GDM1 (cell line): ENCODE results near the gene INTS12.
"Not testable (repeated sequence)": the region's sequence is repeated elsewhere in the genome, so short reads cannot be mapped to it uniquely, and the experiment has no call there.

ENCODE experiments used
- DNase-seq: peaks from one replicate; lab custom pipeline; 2025; lab: John Stamatoyannopoulos, UW

The INTS12 gene, protein sequence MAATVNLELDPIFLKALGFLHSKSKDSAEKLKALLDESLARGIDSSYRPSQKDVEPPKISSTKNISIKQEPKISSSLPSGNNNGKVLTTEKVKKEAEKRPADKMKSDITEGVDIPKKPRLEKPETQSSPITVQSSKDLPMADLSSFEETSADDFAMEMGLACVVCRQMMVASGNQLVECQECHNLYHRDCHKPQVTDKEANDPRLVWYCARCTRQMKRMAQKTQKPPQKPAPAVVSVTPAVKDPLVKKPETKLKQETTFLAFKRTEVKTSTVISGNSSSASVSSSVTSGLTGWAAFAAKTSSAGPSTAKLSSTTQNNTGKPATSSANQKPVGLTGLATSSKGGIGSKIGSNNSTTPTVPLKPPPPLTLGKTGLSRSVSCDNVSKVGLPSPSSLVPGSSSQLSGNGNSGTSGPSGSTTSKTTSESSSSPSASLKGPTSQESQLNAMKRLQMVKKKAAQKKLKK

DNA sequence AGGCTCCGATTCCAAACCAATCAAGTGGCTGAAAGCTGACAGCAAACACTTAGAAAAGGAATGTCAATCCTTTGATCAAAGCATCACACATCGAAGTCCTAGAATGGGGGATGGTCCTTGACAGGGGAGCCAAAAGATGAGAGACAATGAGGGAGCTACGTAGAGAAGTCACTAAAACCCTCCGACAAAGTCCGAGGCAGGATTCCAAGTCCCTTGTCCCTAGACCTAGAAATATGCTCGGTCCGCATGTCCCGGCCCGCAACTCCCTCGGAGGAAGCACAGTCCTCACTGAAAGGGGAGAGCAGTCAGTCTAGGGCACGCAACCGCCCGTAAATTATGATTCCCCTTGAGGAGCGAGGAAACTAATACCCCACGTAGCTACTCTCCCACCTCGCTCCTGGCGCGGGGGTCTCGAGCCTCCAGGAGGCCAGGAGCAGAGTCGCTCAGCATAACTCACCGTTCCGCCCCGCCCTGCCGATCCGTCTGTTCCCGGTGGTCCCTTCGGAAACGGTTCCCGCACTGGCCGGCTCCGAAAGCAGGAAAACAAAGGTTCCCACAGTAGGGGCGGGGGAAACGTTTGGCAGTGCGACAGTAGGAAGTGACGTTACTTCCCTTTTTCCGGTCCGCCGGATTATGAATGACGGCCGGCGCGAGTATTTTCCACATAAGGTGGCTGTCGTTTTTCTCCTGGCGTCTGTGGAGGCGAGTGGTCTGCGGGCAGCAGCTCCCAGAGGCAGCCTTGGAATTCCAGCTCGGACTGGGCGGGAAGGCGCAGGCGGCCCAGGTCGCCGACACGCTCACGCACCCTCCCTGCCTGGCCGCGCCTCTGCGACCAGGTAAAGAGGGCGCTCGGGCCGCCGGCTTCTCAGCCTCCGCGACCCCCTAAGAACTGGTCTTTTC is at the start of gene INTS12, which contains the start of gene GSTCD:
Gene INTS12, minus strand, starts transcription at position 509 of the 900 bp plus-strand sequence. CDS start 8,684 bp downstream, outside the sequence.
Gene GSTCD, plus strand, starts transcription at position 604 of the 900 bp plus-strand sequence. CDS start 8,830 bp downstream, outside the sequence.
- DNase-seq = peak; percentile 85

- no peak for DNase-seq
Measured at GRCh38 chr4:105755375-105755774, 46.9 kb upstream of the INTS12 start.

DNA sequence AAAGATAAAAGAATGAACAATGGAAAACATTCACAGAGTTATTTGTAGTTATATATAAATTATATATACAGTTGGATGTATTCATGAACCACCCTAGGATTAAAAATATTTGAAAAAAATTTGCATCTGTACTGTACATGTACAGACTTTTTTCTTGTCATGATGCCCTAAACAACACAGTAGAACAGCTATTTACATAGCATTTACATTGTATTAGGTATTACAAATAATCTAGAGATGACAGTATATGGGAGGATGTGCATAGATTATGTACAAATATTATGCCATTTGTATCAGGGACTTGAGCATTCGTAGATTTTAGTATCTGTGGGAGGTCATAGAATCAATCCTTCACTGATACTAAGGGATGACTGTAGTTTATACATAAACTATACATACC is 44.9 kb upstream of the INTS12 start:
- DNase-seq = no peak

DNA sequence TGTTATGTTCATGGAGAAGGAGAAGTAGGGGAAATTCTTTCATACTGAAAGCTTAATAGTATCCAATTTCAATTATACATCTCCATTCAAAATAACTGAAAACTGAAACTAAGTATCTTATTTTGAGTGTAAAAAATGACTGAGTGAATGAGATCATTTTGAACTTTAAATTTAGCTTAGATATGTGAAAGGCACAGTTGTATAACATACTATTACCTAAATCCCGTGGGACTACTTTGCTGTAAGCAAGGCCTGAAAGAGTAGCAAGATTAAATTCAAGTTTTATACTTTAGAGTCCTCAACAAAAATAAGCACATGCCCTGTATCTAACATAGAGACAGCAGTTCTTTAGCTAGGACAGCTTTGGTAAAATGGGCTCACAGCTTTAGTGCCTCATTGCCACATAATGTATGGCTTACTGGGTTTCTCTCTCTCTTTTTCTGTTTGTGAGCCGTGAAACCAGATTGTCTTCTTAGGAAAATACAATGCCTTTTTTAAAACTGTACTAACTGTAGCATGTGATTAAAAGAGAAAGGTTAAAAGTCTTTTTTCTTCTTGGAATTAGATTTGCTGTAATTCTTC is 43.3 kb upstream of the INTS12 start:
- DNase-seq = no peak

DNA sequence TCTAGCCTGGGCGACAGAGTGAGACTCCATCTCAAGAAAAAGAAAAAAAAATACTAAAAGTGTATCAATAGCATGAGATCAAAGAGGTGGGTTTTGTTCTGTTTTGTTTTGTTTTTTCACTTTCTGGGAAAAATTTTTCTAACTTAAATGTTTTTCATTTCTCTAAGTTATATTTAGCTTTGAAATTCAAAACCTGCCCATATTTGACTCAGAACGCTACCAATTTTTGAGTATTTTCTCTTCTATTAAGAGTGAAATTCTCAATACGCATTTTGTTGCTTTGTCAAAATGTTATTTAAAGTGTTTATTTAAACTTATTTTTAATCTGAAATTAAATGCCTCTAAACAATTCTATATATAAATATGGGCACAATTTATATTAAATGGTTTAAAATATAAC is 39.7 kb upstream of the INTS12 start:
- DNase-seq = no peak

- DNase-seq = no peak
Measured at GRCh38 chr4:105741548-105741947, 33.1 kb upstream of the INTS12 start.

DNA sequence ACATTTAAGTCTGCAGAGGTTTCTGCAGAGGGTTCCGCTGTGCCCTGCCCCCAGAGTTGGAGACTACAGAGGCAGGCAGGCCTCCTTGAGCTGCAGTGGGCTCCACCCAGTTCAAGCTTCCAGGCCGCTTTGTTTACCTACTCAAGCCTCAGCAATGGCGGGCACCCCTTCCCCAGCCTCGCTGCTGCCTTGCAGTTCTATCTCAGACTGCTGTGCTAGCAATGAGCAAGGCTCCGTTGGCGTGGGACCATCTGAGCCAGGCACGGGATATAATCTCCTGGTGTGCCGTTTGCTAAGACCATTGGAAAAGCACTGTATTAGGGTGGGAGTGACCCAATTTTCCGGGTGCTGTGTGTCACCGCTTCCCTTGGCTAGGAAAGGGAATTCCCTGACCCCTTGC is 26.7 kb upstream of the INTS12 start:
- not testable (repeated sequence) for DNase-seq

- not testable (repeated sequence) for DNase-seq
Measured at GRCh38 chr4:105729895-105730294, 21.4 kb upstream of the INTS12 start.

DNA sequence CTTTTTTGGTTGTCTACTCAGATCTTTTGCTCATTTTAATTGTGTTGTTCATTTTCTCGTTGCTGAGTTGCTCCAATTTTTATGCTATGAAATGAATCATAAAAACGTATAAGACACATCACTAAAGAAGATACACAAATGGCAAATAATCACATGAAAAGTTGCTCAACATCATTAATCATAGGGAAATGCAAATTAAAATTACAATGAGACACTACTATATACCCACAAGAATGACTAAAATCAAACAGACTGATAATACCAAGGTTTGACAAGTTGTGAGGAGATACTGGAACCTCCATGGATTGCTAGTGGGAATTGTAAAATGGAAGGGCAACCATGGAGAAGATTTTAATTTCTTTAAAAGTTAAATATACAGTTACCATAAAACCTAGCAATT is 17.1 kb upstream of the INTS12 start:
- DNase-seq = no peak

DNA sequence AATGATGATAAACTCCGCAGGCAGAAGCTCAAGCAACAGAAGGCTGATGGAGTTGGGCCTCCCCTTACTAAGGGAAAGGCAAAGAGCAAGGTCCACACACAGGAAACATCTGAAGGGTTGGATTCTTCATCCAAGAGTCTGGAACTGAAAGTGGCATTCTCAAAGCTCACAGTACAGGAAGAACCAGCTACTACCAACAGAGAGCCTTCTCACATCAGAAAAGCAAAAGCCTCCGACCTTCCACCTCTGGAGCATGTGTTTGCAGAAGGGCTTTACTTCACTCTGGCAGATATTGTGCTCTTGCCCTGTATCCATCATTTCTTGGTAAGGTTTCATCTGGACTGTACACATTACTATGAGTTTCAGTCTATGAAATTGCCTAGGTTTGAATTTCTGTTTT is 10.7 kb upstream of the INTS12 start:
- no peak for DNase-seq

- no peak for DNase-seq
Measured at GRCh38 chr4:105715692-105716278, 7.3 kb upstream of the INTS12 start.

DNA sequence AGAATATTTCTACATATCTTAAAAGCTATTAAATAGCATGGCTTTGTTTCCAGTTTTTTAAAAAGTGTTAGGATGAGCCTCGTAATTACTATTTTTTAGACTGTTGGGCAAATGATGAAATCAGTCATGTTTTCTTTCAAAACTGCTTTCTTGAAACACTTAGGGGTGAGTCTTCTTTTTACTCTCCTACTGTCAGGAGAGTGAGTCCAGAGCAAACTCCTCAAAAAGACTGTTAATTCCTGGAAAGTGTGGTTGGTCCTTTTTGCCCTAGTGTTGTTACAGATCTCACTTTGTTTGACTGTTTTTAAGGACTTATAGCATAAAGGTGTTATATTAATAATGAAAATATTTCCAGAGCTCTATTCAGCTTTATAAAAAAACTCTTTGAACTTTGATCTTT is 6.4 kb upstream of the INTS12 start:
- DNase-seq = no peak

- DNase-seq = peak; percentile 8
Measured at GRCh38 chr4:105714071-105714521, 5.6 kb upstream of the INTS12 start.

DNA sequence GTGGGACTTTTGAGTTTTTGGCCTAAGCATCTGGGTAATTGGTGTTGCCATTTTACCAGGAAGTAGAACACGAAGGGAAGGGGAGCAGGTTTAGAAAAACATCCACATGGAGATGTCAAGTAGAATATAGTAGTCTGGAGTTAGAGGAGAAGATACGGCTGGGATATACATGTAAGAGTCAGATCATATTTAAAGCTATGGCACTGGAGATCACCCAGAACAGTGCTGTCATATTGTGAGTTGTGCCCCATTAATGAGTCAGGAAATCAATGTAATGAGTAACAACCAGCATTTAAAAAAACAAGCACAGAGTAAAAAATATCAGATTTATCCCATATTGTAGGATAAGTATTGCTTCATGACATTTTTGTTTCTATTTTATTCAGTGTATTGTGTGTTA is 4.3 kb upstream of the INTS12 start:
- DNase-seq = no peak

- DNase-seq = no peak
Measured at GRCh38 chr4:105710678-105711077, 2.2 kb upstream of the INTS12 start.

DNA sequence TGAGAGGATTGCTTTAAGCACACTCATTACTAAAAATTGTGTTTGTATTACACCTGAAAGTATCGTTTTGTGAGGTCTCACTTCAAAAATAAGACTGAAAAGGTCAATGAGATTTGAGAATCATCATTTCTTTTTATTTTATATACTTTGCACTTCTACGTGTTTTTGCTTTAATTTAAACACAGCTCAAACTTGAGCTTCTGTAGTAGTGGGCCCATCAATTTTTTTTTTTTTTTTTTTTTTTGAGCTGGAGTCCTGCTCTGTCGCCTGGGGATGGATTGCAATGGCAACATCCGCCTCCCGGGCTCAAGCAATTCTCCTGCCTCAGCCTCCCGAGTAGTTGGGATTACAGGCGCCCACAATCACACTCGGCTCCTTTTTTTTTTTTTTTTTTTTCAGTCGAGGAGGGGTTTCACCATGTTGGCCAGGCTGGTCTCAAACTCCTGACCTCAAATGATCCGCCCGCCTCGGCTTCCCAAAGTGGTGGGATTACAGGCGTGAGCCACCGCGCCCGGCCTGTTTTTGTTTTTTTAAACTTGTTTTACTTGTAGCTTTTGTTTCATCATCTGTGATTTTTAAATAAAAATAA is 1.6 kb upstream of the INTS12 start:
- DNase-seq = no peak

- DNase-seq = no peak
Measured at GRCh38 chr4:105709081-105709450, 577 bp upstream of the INTS12 start.

GRCh38 chr4:105707782-105708180 is 708 bp downstream of the INTS12 start:
- DNase-seq = no peak

DNA sequence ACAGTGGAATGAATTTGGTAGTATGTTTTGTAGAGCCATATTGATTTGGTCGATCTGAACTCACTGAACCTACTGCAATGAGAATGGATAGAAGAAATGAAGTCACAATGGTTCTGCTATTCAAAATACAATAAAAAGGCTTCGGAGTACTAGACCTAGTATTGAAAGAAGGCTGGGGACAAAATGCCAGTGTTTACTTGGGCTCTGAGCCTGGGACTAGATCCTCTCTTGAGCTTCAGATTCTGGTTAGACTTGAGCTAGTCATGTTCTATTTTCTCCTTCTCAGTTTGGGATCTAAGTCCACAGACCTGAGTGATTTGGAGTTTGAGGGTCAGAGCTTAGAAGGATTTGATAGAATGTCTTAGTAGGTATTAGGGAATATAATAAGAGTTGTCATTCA is 9.9 kb downstream of the INTS12 start:
- no peak for DNase-seq

DNA sequence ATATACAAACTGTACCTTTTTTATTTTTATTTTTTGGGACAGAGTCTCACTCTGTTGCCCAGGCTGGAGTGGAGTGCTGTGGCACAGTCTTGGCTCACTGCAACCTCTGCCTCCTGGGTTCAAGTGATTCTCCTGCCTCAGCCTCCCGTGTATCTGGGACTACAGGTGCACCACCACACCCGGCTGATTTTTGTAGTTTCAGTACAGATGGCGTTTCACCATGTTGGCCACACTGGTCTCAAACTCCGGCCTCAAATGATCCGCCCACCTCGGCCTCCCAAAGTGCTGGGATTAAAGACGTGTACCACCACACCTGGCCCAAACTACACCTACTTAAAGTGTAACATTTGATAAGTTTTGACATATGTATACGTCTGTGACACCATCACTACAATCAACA is 12.7 kb downstream of the INTS12 start:
- not testable (repeated sequence) for DNase-seq

GRCh38 chr4:105694812-105695211 is 13.7 kb downstream of the INTS12 start:
- not testable (repeated sequence) for DNase-seq

GRCh38 chr4:105686571-105686970 is 21.9 kb downstream of the INTS12 start:
- DNase-seq = no peak
